Frontal cortex (tissue), 1 donor: ENCODE measurements around the gene ZBTB6. TPM values are rescaled to one million over a fixed set of nuclear protein-coding genes. Genes with fewer than 3 reads are reported as not detected.

Experiments used
- small RNA-seq: library from RNA; depleted of rRNA; stranded (forward); fragments of <200 nt; gene quantifications from one replicate; pipeline ENCODE3, GENCODE V24; 2014
- total RNA-seq: library from RNA; depleted of rRNA; stranded (reverse); fragments of >200 nt; gene quantifications from one replicate; pipeline ENCODE4 v1.2.3, GENCODE V29; 2014

ZBTB6 gene
- total RNA-seq, 1 donor from 2014 or later: 99.5 TPM

Small RNA genes within 50 kb of the gene (small RNA-seq; reads per million reads assigned to genes)
- gene RNY1P15 (not detected), gene SNORD90 (4,242 reads per million, percentile 100 among the genes with 10 or more reads in this experiment)

Other genes starting within 250 kb of the ZBTB6 start
- not detected for gene OR1L3, start 238.2 kb downstream of the ZBTB6 start, total RNA-seq
- gene OR1L4, start 189.3 kb downstream of the ZBTB6 start, total RNA-seq: not detected
- gene OR1L6, start 171.0 kb downstream of the ZBTB6 start, total RNA-seq: not detected
- gene OR5C1, start 124.4 kb downstream of the ZBTB6 start, total RNA-seq: not detected
- not detected for gene OR1K1, start 113.2 kb downstream of the ZBTB6 start, total RNA-seq
- 63.6 TPM for gene PDCL, start 84.7 kb downstream of the ZBTB6 start, total RNA-seq
- gene RC3H2, start 8.0 kb downstream of the ZBTB6 start, total RNA-seq: 109 TPM
- 9.8 TPM for gene ZBTB26, start 18.2 kb upstream of the ZBTB6 start, total RNA-seq
- gene RABGAP1, start 27.7 kb upstream of the ZBTB6 start, total RNA-seq: 132 TPM
- 28.9 TPM for gene GPR21, start 120.3 kb upstream of the ZBTB6 start, total RNA-seq